HCT116 (cell line): ENCODE data around the gene CNNM4.

Experiments
- ATF3 ChIP-seq: IDR thresholded peaks from 2 replicates; pipeline ENCODE4 v1.6.1; 2012
- CEBPB ChIP-seq: IDR thresholded peaks from 2 replicates; pipeline ENCODE4 v1.6.1; 2012; ENCODE audit warnings: low read depth
- CTCF ChIP-seq, 3 experiments: fragments of 200-600 bp in 1 of 3; sonication (generic) in 1 of 3; IDR thresholded peaks in 2 of 3; conservative IDR thresholded peaks in 1 of 3; 2 replicates each; pipeline ENCODE4 v1.5.1; 2012 to 2017; ENCODE audit warnings: low read depth in 2 of 3, low read length in 2 of 3, antibody characterized with exemption in 1 of 3, borderline replicate concordance in 1 of 3, control low read depth in 1 of 3, mild to moderate bottlenecking in 1 of 3, mixed read lengths in 1 of 3, mixed run types in 1 of 3, moderate library complexity in 1 of 3; ENCODE audit not compliant: insufficient read depth in 1 of 3
- EZH2 ChIP-seq: fragments of 200-600 bp; sonication (generic); IDR thresholded peaks from 2 replicates; pipeline ENCODE4 v1.6.1; 2017; ENCODE audit warnings: antibody characterized with exemption, mixed run types
- JUND ChIP-seq: IDR thresholded peaks from 2 replicates; pipeline ENCODE4 v1.6.1; 2012
- MAX ChIP-seq: IDR thresholded peaks from 2 replicates; pipeline ENCODE4 v1.6.1; 2012
- POLR2A ChIP-seq: IDR thresholded peaks from 2 replicates; pipeline ENCODE4 v1.7.0; 2011; ENCODE audit warnings: borderline replicate concordance; ENCODE audit not compliant: insufficient read depth, insufficient read length; ENCODE audit errors: extremely low read depth
- POLR2AphosphoS5 ChIP-seq: IDR thresholded peaks from 2 replicates; pipeline ENCODE4 v1.6.1; 2011; ENCODE audit warnings: mild to moderate bottlenecking, low read depth, low read length, moderate library complexity
- TCF7L2 ChIP-seq: IDR thresholded peaks from 2 replicates; pipeline ENCODE4 v1.7.0; 2011; ENCODE audit warnings: borderline replicate concordance, inconsistent platforms; ENCODE audit not compliant: insufficient read depth, insufficient read length; ENCODE audit errors: extremely low read depth
- YY1 ChIP-seq: IDR thresholded peaks from 2 replicates; pipeline ENCODE4 v1.6.1; 2011; ENCODE audit warnings: low read length, low read depth, moderate library complexity, mild to moderate bottlenecking; ENCODE audit not compliant: insufficient replicate concordance; ENCODE audit errors: extremely low read depth
- ZBTB33 ChIP-seq: IDR thresholded peaks from 2 replicates; pipeline ENCODE4 v1.6.1; 2011; ENCODE audit warnings: mild to moderate bottlenecking, low read length, moderate library complexity; ENCODE audit not compliant: insufficient replicate concordance; ENCODE audit errors: extremely low read depth

- TF ChIP-seq ZBTB33, result no peak
- no peak for TF ChIP-seq CTCF (IDR thresholded peaks at IDR 0.05 in 2 of 3, conservative IDR thresholded peaks at IDR 0.05 in 1 of 3; ENCODE audit: borderline replicate concordance in 1 of 3, insufficient read depth in 1 of 3, low read depth in 2 of 3, low read length in 2 of 3)
- no peak for TF ChIP-seq EZH2
- no peak for TF ChIP-seq JUND
- no peak for TF ChIP-seq CEBPB
- no peak for TF ChIP-seq ATF3
- no peak for TF ChIP-seq POLR2AphosphoS5
- no peak for TF ChIP-seq MAX
- no peak for TF ChIP-seq POLR2A
- TF ChIP-seq TCF7L2, result no peak
- TF ChIP-seq YY1, result no peak
These were observed 96.3 kb downstream of the CNNM4 start for GRCh38 chr2:96856776-96857666.
